Smooth muscle cell (in vitro differentiated cells): Measurements from ENCODE around the gene DNAH14. TPM values are rescaled to one million over a fixed set of nuclear protein-coding genes. Genes with fewer than 3 reads are reported as not detected.
"Not testable (repeated sequence)": the region's sequence is repeated elsewhere in the genome, so short reads cannot be mapped to it uniquely, and the experiment has no call there.

Source experiments
- DNase-seq: peaks from one replicate; lab custom pipeline; 2025; ENCODE audit not compliant: unreplicated experiment; lab: John Stamatoyannopoulos, UW
- H2AFZ ChIP-seq: fragments of 200-600 bp; sonication (generic); 2 replicates; pipeline ENCODE4 v1.6.0; 2016; ENCODE audit warnings: antibody characterized with exemption, low read depth, mild to moderate bottlenecking
- H3F3A ChIP-seq: fragments of 200-600 bp; sonication (generic); 2 replicates; pipeline ENCODE4 v1.6.0; 2017; ENCODE audit warnings: antibody characterized with exemption, low read depth
- H3K27ac ChIP-seq: fragments of 200-600 bp; sonication (generic); 2 replicates; pipeline ENCODE4 v1.5.1; 2016; ENCODE audit warnings: low read depth, mild to moderate bottlenecking
- H3K27me3 ChIP-seq: fragments of 200-600 bp; sonication (generic); 2 replicates; pipeline ENCODE4 v1.6.1; 2016; ENCODE audit warnings: low read depth, mild to moderate bottlenecking
- H3K36me3 ChIP-seq: fragments of 200-600 bp; sonication (generic); 2 replicates; pipeline ENCODE4 v1.5.1; 2016; ENCODE audit warnings: low read depth
- H3K4me1 ChIP-seq: fragments of 200-600 bp; sonication (generic); 2 replicates; pipeline ENCODE4 v1.5.1; 2016; ENCODE audit warnings: low read depth
- H3K4me2 ChIP-seq: fragments of 200-600 bp; sonication (generic); 2 replicates; pipeline ENCODE4 v1.6.0; 2016; ENCODE audit warnings: mild to moderate bottlenecking
- H3K4me3 ChIP-seq: fragments of 200-600 bp; sonication (generic); 2 replicates; pipeline ENCODE4 v1.5.1; 2016; ENCODE audit warnings: mild to moderate bottlenecking
- H3K79me2 ChIP-seq: fragments of 200-600 bp; sonication (generic); 2 replicates; pipeline ENCODE4 v1.6.0; 2016; ENCODE audit warnings: low read depth, mild to moderate bottlenecking
- H3K9ac ChIP-seq: fragments of 200-600 bp; sonication (generic); 2 replicates; pipeline ENCODE4 v1.6.0; 2016; ENCODE audit warnings: low read depth
- H3K9me3 ChIP-seq: fragments of 200-600 bp; sonication (generic); replicated peaks from 2 replicates; pipeline ENCODE4 v1.5.1; 2016; ENCODE audit warnings: low read depth
- H4K20me1 ChIP-seq: fragments of 200-600 bp; sonication (generic); 2 replicates; pipeline ENCODE4 v1.6.0; 2016; ENCODE audit warnings: low read depth
- WGBS: methylation state at CpG from one replicate; pipeline ENCODE4 v1.1.7; 2016; ENCODE audit warnings: low lambda C conversion rate; 5-methylcytosine and 5-hydroxymethylcytosine counted together
- polyA plus RNA-seq: library from polyadenylated mRNA; unstranded; fragments of >200 nt; fragmentation: Nextera tagmentation; extraction: Ambion mirVana; gene quantifications from 2 replicates; pipeline ENCODE4 v1.2.1, GENCODE V29; 2016
- total RNA-seq: library from RNA; depleted of rRNA; stranded (reverse); fragments of >200 nt; gene quantifications from 2 replicates; pipeline ENCODE4 v1.2.3, GENCODE V29; 2014
- TF ChIP-seq, protein P1 (sequence below): fragments of 200-600 bp; sonication (generic); IDR thresholded peaks from 2 replicates; pipeline ENCODE4 v1.5.1; 2017; ENCODE audit warnings: borderline replicate concordance, mild to moderate bottlenecking, antibody characterized with exemption; ENCODE audit not compliant: insufficient read depth, poor library complexity, severe bottlenecking

Gene DNAH14
- total and polyA plus RNA-seq, 2 experiments from 2014 or later = 9.4 to 44.0 TPM

DNA sequence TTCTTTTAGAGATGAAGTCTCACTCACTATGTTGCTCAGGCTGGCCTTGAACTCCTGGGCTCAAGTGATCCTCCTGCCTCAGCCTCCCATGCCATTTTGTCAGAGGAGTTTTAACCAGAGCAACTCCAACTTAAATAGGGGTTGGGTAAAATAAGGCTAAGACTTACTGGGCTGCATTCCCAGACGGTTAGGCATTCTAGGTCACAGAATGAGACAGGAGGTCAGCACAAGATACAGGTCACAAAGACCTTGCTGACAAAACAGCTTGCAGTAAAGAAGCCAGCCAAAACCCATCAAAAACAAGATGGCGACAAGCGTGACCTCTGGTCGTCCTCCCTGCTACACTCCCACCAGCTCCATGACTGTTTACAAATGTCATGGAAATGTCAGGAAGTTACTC lies 5.7 kb upstream of the DNAH14 start:
- Histone ChIP-seq H3K4me3 (no peak overlapping the region), H4K20me1 (no peaks in the 10 kb centered on the region), H3F3A (peaks cover 4% of the 10 kb centered on the region), H3K9ac (no peak overlapping the region), H3K27me3 (no peaks in the 10 kb centered on the region), H2AFZ (no peak overlapping the region), H3K4me1 (peaks cover 4% of the 10 kb centered on the region), H3K9me3 (no peaks in the 10 kb centered on the region), H3K79me2 (no peaks in the 10 kb centered on the region), H3K36me3 (no peaks in the 10 kb centered on the region), H3K27ac (no peak overlapping the region), H3K4me2 (no peak overlapping the region)
- TF ChIP-seq, protein P1, sequence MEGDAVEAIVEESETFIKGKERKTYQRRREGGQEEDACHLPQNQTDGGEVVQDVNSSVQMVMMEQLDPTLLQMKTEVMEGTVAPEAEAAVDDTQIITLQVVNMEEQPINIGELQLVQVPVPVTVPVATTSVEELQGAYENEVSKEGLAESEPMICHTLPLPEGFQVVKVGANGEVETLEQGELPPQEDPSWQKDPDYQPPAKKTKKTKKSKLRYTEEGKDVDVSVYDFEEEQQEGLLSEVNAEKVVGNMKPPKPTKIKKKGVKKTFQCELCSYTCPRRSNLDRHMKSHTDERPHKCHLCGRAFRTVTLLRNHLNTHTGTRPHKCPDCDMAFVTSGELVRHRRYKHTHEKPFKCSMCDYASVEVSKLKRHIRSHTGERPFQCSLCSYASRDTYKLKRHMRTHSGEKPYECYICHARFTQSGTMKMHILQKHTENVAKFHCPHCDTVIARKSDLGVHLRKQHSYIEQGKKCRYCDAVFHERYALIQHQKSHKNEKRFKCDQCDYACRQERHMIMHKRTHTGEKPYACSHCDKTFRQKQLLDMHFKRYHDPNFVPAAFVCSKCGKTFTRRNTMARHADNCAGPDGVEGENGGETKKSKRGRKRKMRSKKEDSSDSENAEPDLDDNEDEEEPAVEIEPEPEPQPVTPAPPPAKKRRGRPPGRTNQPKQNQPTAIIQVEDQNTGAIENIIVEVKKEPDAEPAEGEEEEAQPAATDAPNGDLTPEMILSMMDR = no peak
- 81% methylated on average over 4 of the region's 4 CpGs for WGBS
- no peak for DNase-seq

DNA sequence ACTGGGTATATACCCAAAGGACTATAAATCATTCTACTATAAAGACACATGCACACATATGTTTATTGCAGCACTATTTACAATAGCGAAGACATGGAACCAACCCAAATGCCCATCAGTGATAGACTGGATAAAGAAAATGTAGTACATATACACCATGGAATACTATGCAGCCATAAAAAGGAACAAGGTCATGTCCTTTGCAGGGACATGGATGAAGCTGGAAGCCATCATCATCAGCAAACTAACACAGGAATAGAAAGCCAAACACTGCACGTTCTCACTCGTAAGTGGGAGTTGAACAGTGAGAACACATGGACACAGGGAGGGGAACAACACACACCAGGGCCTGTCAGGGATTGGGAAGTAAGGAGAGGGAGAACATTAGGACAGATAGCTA lies 1.8 kb upstream of the DNAH14 start:
- Histone ChIP-seq H3F3A (peaks cover 11% of the 10 kb centered on the region), H3K79me2 (peaks cover 23% of the 10 kb centered on the region)
- H3K36me3 ChIP-seq, H3K4me2 ChIP-seq, H3K9ac ChIP-seq, H3K9me3 ChIP-seq, H3K4me1 ChIP-seq, H4K20me1 ChIP-seq, H2AFZ ChIP-seq, H3K27me3 ChIP-seq, DNase-seq, H3K27ac ChIP-seq, H3K4me3 ChIP-seq: not testable (repeated sequence)
- 99% methylated on average over 3 of the region's 3 CpGs for WGBS

DNA sequence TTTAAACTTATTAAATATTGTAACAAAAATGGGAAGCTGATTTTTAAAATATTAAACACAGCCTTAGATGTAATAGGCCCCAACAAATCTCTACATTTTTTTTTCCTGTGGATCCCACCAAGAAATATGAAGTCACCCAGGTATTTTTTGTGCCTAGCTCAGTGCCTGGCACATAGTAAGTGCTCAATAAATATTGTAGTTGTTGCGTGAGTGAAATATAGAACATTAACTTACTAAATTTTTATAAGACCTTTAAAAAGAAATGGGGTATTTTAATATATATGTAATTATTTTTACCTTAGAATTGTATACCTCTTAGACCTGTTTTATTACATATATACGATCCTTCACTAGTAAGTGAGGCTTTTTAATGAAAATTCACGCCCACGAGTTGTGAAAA lies 569 bp upstream of the DNAH14 start:
- H3K79me2 ChIP-seq = peaks cover 35% of the 10 kb centered on the region
- H3K27me3 ChIP-seq = no peaks in the 10 kb centered on the region
- no peak for DNase-seq
- H3K9me3 ChIP-seq = peaks cover 16% of the 10 kb centered on the region
- H3K9ac ChIP-seq = no peak overlapping the region
- peaks cover 11% of the 10 kb centered on the region for H3F3A ChIP-seq
- H3K4me1 ChIP-seq = peaks cover 5% of the 10 kb centered on the region
- H3K36me3 ChIP-seq = peaks cover 9% of the 10 kb centered on the region
- TF ChIP-seq, protein P1 = no peak
- peak overlapping the region; percentile 65 for H3K4me3 ChIP-seq
- H3K4me2 ChIP-seq = peak overlapping the region; percentile 88
- 74% methylated on average over 4 of the region's 4 CpGs for WGBS
- peak overlapping the region; percentile 92 for H2AFZ ChIP-seq
- H3K27ac ChIP-seq = no peak overlapping the region
- H4K20me1 ChIP-seq = no peaks in the 10 kb centered on the region

DNA sequence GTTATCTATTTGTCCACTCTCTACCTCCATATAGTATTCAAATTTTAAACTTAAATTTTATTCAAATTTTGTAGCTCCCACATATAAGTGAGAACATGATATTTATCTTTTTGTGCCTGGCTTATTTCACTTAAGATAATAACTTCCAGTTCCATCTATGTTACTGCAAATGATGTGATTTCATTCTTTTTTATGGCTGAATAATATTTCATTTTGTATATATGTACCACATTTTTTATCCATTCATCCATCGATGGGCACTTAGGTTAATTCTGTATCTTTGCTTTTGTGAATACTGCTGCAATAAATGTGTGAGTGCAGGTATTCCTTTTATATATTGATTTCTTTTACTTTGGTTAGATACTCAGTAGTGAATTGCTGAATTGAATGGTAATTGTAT lies 2.1 kb downstream of the DNAH14 start:
- Histone ChIP-seq H3K27me3 (no peaks in the 10 kb centered on the region), H3K4me3 (no peak overlapping the region), H3K4me2 (no peak overlapping the region), H3K4me1 (peaks cover 5% of the 10 kb centered on the region), H3K27ac (no peak overlapping the region), H3K79me2 (peaks cover 48% of the 10 kb centered on the region), H3K9ac (no peak overlapping the region), H2AFZ (no peak overlapping the region), H3F3A (peaks cover 11% of the 10 kb centered on the region), H3K36me3 (peaks cover 19% of the 10 kb centered on the region), H3K9me3 (peaks cover 18% of the 10 kb centered on the region), H4K20me1 (no peaks in the 10 kb centered on the region)
- TF ChIP-seq, protein P1 = no peak
- no peak for DNase-seq
- WGBS = 100% methylated on average over 1 of the region's 1 CpG
